Inferior parietal cortex (tissue), 1 donor: ENCODE data around the gene TERB2.
"Not testable (repeated sequence)": the region's sequence is repeated elsewhere in the genome, so short reads cannot be mapped to it uniquely, and the experiment has no call there.

Experiments used
- DNase-seq: peaks from one replicate; pipeline ENCODE4 v3.0.0-alpha.2; 2016; ENCODE audit errors: extremely low spot score

Gene TERB2

GRCh38 chr15:45003731-45004410 is 47.4 kb downstream of the TERB2 start:
- not testable (repeated sequence) for DNase-seq

GRCh38 chr15:45004590-45005175 is 48.2 kb downstream of the TERB2 start:
- DNase-seq: not testable (repeated sequence)

GRCh38 chr15:45009046-45009445 is 52.6 kb downstream of the TERB2 start:
- no peak for DNase-seq

GRCh38 chr15:45015114-45015513 is 58.6 kb downstream of the TERB2 start:
- not testable (repeated sequence) for DNase-seq

- not testable (repeated sequence) for DNase-seq
Measured at GRCh38 chr15:45020222-45020900, 63.9 kb downstream of the TERB2 start.

- not testable (repeated sequence) for DNase-seq
Measured at GRCh38 chr15:45020901-45021259, 64.4 kb downstream of the TERB2 start.

- DNase-seq: no peak
Measured at GRCh38 chr15:45021348-45021747, 64.9 kb downstream of the TERB2 start.

- peak; percentile 81 for DNase-seq
Measured at GRCh38 chr15:45022871-45023658, 66.6 kb downstream of the TERB2 start, which contains the start of gene SORD. TSS of gene SORD (plus strand) at chr15:45023195. CDS start at chr15:45023284, 89 bp downstream.

- no peak for DNase-seq
Measured at GRCh38 chr15:45023659-45024225, 67.3 kb downstream of the TERB2 start.

- not testable (repeated sequence) for DNase-seq
Measured at GRCh38 chr15:45024649-45025048, 68.2 kb downstream of the TERB2 start.

GRCh38 chr15:45025627-45026026 is 69.1 kb downstream of the TERB2 start:
- not testable (repeated sequence) for DNase-seq

- no peak for DNase-seq
Measured at GRCh38 chr15:45026651-45027190, 70.2 kb downstream of the TERB2 start.

- DNase-seq: no peak
Measured at GRCh38 chr15:45027220-45027619, 70.7 kb downstream of the TERB2 start.
